ENCODE results near the gene RAB40B. TPM values are rescaled to one million over a fixed set of nuclear protein-coding genes. Genes with fewer than 3 reads are reported as not detected.

RAB40B gene
- total and polyA plus RNA-seq, 2 of the 13 experiments (the other 11 are each of a cell fraction or from before 2014, with no cell fraction given), result 6.2 to 6.5 TPM

GRCh38 chr17:82734987-82735866, 36.7 kb upstream of the RAB40B start, which contains the start of gene FN3K (continued):
- no peak for TF ChIP-seq PRDM15 (CRISPR knock-in tag; IDR thresholded peaks at IDR 0.05)
- no peak for TF ChIP-seq ZNF709 (CRISPR knock-in tag; IDR thresholded peaks at IDR 0.05)
- TF ChIP-seq ZHX1 (CRISPR knock-in tag; IDR thresholded peaks at IDR 0.05; ENCODE audit: low read depth), result peak; percentile 95
- peak; percentile 83 for TF ChIP-seq ZNF800 (CRISPR knock-in tag; IDR thresholded peaks at IDR 0.05)
- TF ChIP-seq MYPOP (CRISPR knock-in tag; IDR thresholded peaks at IDR 0.05), result no peak
- TF ChIP-seq ZNF431 (CRISPR knock-in tag; IDR thresholded peaks at IDR 0.05; ENCODE audit: borderline replicate concordance, low read depth), result no peak
- TF ChIP-seq SP4 (CRISPR knock-in tag; IDR thresholded peaks at IDR 0.05), result peak; percentile 64
- TF ChIP-seq MXD3 (CRISPR knock-in tag; IDR thresholded peaks at IDR 0.05), result peak; percentile 70
- no peak for TF ChIP-seq ZBTB10 (CRISPR knock-in tag; IDR thresholded peaks at IDR 0.05; ENCODE audit: borderline replicate concordance)
- TF ChIP-seq ZNF24 (IDR thresholded peaks at IDR 0.05), result no peak
- TF ChIP-seq CHD4 (IDR thresholded peaks at IDR 0.05; ENCODE audit: borderline replicate concordance, low read length), result no peak
- TF ChIP-seq SAFB2 (CRISPR knock-in tag; IDR thresholded peaks at IDR 0.05; ENCODE audit: borderline replicate concordance, low read depth), result peak; percentile 89
- TF ChIP-seq KDM6A (CRISPR knock-in tag; IDR thresholded peaks at IDR 0.05; ENCODE audit: low read depth), result no peak
- TF ChIP-seq U2AF2 (IDR thresholded peaks at IDR 0.05; ENCODE audit: low read depth, low read length), result no peak
- TF ChIP-seq ZBTB38 (CRISPR knock-in tag; IDR thresholded peaks at IDR 0.05), result peak; percentile 76; the same call in 1 of the 2 replicates
